HG03066 (cell line): ENCODE measurements around the gene PODXL2.

ENCODE experiments used
- ATAC-seq: cut with Tn5 transposase; IDR thresholded peaks from one replicate; pipeline ENCODE4 v1.9.1; 2021; ENCODE audit warnings: low read depth; ENCODE audit not compliant: unreplicated experiment

The PODXL2 gene

GRCh38 chr3:127717357-127718244, 88.6 kb downstream of the PODXL2 start:
- no peak for ATAC-seq

DNA sequence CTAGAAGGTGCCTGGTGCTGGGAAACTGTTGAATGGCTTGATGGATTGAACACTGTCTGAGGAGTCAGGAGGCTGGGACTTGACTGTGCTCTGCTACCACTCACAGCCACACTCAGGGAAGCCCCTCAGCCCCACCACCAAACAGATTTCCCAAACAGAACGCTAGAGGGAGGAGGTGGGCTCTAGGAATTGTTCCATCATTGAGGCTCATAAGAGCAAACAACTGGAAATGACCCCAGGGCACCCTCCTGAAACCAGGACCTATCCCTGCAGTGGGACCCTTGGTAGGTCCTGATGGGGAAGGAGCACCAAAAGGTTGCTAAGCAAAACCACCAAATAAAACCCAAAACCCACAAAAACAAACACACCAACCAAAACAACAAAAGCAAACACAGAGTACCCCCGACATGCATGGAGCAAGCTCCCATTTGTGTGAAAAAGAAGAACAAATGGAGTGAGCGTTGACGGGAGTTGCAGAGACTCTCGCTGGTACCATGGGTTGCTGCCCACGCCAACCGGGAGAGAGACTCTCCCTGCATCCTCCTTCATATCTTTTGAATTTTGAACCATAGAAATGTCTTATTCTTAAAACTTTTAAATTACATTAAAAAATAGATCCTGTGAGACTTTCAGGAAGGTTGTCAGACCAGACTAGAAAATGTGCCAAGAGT, 89.4 kb downstream of the PODXL2 start:
- ATAC-seq = no peak

GRCh38 chr3:127718916-127719290, 89.9 kb downstream of the PODXL2 start:
- no peak for ATAC-seq

DNA sequence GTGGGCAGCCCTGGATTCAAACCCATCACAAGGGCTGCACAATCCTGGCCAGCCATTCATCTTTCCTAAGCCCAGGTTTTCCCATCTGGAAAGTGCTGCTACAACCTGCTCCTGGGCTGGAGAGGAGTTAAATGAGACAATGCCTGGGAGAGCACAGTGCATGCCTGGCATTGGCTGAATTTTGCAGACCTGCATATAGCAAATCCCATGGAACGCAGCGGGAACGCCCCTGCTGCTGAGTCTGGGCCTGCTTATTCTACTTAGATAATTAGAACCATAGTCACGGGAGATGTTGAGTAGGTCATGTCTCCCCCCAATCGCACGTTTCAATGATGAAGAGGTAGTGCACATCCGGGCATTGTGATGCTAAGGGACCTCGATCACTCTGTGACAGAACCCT, 90.4 kb downstream of the PODXL2 start:
- no peak for ATAC-seq

GRCh38 chr3:127720161-127720823, 91.3 kb downstream of the PODXL2 start:
- ATAC-seq = no peak

GRCh38 chr3:127720985-127721935, 92.3 kb downstream of the PODXL2 start:
- ATAC-seq = no peak

GRCh38 chr3:127722091-127722784, 93.3 kb downstream of the PODXL2 start:
- ATAC-seq = no peak
